SU-DHL-6 (cell line): Measurements from ENCODE around the gene GDF10.

Experiments used
- CTCF ChIP-seq: fragments of 200-600 bp; sonication (generic); IDR thresholded peaks from one replicate; pipeline ENCODE4 v1.5.1; 2017; ENCODE audit warnings: antibody characterized with exemption, mild to moderate bottlenecking, low read length, moderate library complexity; ENCODE audit not compliant: insufficient read depth, poor library complexity, severe bottlenecking
- EZH2phosphoT487 ChIP-seq: fragments of 200-600 bp; sonication (generic), shearing (Covaris generic); conservative IDR thresholded peaks from 2 replicates; pipeline ENCODE4 v1.6.1; 2018; ENCODE audit warnings: mild to moderate bottlenecking, antibody characterized with exemption, low read length, moderate library complexity, mixed read lengths

GRCh38 chr10:47331954-47332353 lies 32.0 kb downstream of the GDF10 start:
- TF ChIP-seq CTCF (no peak), EZH2phosphoT487 (no peak)
